H1 (cell line): ENCODE data around the gene PDE5A. TPM values are rescaled to one million over a fixed set of nuclear protein-coding genes. Genes with fewer than 3 reads are reported as not detected.

Experiments used
- CTCF ChIA-PET: fragments of 300-600 bp; sonication (Branson Sonifier 250); formaldehyde crosslinking; loops from one replicate; lab custom pipeline; 2021; ENCODE audit not compliant: partially characterized antibody; lab: Charles Lee
- POLR2A ChIA-PET: fragments of 300-600 bp; sonication (Branson Sonifier 250); formaldehyde crosslinking; loops from one replicate; lab custom pipeline; 2021; ENCODE audit warnings: inconsistent platforms; ENCODE audit not compliant: partially characterized antibody; lab: Charles Lee
- DNase-seq, 2 experiments: peaks; one replicate each; pipeline versions ENCODE4 v3.0.0 to v3.0.0-alpha.2; 2010 to 2022; ENCODE audit warnings: low spot score in 2 of 2, low read depth in 1 of 2, mixed read lengths in 1 of 2
- FAIRE-seq: peaks from 2 replicates; lab custom pipeline; 2011; peaks lifted over from hg19 to GRCh38; lab: Jason Lieb, UNC
- H2AFZ ChIP-seq: 2 replicates; pipeline ENCODE4 v1.8.1; 2012; ENCODE audit warnings: low read length, inconsistent platforms
- H2AK5ac ChIP-seq: 2 replicates; pipeline ENCODE4 v1.6.1; 2013; ENCODE audit warnings: low read depth, low read length
- H2BK120ac ChIP-seq: replicated peaks from 2 replicates; pipeline ENCODE3; 2013; ENCODE audit warnings: low read depth, low read length, inconsistent platforms
- H2BK12ac ChIP-seq: 2 replicates; pipeline ENCODE4 v1.6.1; 2013; ENCODE audit warnings: low read depth, low read length
- H2BK15ac ChIP-seq: 2 replicates; pipeline ENCODE4 v1.6.1; 2013; ENCODE audit warnings: low read length
- H2BK20ac ChIP-seq: 2 replicates; pipeline ENCODE4 v1.6.1; 2013; ENCODE audit warnings: low read length
- H2BK5ac ChIP-seq: 2 replicates; pipeline ENCODE4 v1.6.1; 2013; ENCODE audit warnings: low read depth, low read length
- H3K14ac ChIP-seq: 2 replicates; pipeline ENCODE4 v1.6.1; 2013; ENCODE audit warnings: inconsistent platforms; ENCODE audit not compliant: insufficient read length
- H3K18ac ChIP-seq: 2 replicates; pipeline ENCODE4 v1.6.1; 2013; ENCODE audit warnings: low read length; ENCODE audit errors: extremely low read depth
- H3K23ac ChIP-seq: 2 replicates; pipeline ENCODE4 v1.6.1; 2013; ENCODE audit warnings: inconsistent platforms; ENCODE audit not compliant: insufficient read length
- H3K23me2 ChIP-seq: 2 replicates; pipeline ENCODE4 v1.6.1; 2013; ENCODE audit warnings: low read depth, low read length
- H3K27ac ChIP-seq: 2 replicates; pipeline ENCODE4 v1.6.1; 2011; ENCODE audit warnings: low read depth, low read length, inconsistent platforms
- H3K27me3 ChIP-seq, 4 experiments: replicated peaks in 1 of 4; 1 replicate in 1 of 4; 2 replicates in 3 of 4; pipeline versions ENCODE4 v1.6.1 to v1.8.1; 2011 to 2013; ENCODE audit warnings: low read length in 3 of 4, mild to moderate bottlenecking in 3 of 4, inconsistent platforms in 2 of 4, mixed read lengths in 2 of 4, moderate library complexity in 1 of 4; ENCODE audit not compliant: control insufficient read depth in 3 of 4, insufficient read depth in 3 of 4; ENCODE audit errors: extremely low read depth in 1 of 4
- H3K36me3 ChIP-seq, 4 experiments: 2 replicates each; pipeline versions ENCODE4 v1.6.1 to v1.8.1; 2011 to 2013; ENCODE audit warnings: mild to moderate bottlenecking in 4 of 4, low read length in 3 of 4, moderate library complexity in 2 of 4, control low read depth in 1 of 4, inconsistent platforms in 1 of 4; ENCODE audit not compliant: insufficient read depth in 4 of 4, control insufficient read depth in 2 of 4
- H3K4ac ChIP-seq: replicated peaks from 2 replicates; pipeline ENCODE3; 2013; ENCODE audit warnings: low read length, low read depth, mixed read lengths, inconsistent platforms; ENCODE audit not compliant: insufficient read length
- H3K4me1 ChIP-seq, 4 experiments: replicated peaks in 1 of 4; 1 replicate in 1 of 4; 2 replicates in 3 of 4; pipeline versions ENCODE4 v1.6.1 to v1.8.1; 2011 to 2013; ENCODE audit warnings: low read length in 3 of 4, inconsistent platforms in 2 of 4, mixed read lengths in 1 of 4; ENCODE audit not compliant: insufficient read depth in 4 of 4, control insufficient read depth in 3 of 4
- H3K4me2 ChIP-seq, 2 experiments: 2 replicates each; pipeline versions ENCODE4 v1.6.1 to v1.8.1; 2011 to 2013; ENCODE audit warnings: low read depth in 2 of 2, low read length in 2 of 2, control low read depth in 1 of 2, inconsistent platforms in 1 of 2, mild to moderate bottlenecking in 1 of 2; ENCODE audit not compliant: insufficient read depth in 1 of 2
- H3K4me3 ChIP-seq, 4 experiments: fragments of 200-600, 300-600 bp in 1 of 4; sonication (generic), shearing (Covaris generic), sonication (Bioruptor Twin) in 1 of 4; 2 replicates each; pipeline versions ENCODE4 v1.5.1 to v1.8.1; 2011 to 2016; ENCODE audit warnings: low read length in 4 of 4, low read depth in 3 of 4, control low read depth in 2 of 4, inconsistent platforms in 2 of 4, mild to moderate bottlenecking in 2 of 4, mixed read lengths in 1 of 4, moderate library complexity in 1 of 4; ENCODE audit not compliant: insufficient read depth in 2 of 4; ENCODE audit errors: extremely low read depth in 1 of 4
- H3K56ac ChIP-seq: replicated peaks from 2 replicates; pipeline ENCODE3; 2013; ENCODE audit warnings: low read depth, mild to moderate bottlenecking, mixed read lengths, low read length, inconsistent platforms; ENCODE audit not compliant: insufficient read length
- H3K79me1 ChIP-seq: 2 replicates; pipeline ENCODE4 v1.6.1; 2013; ENCODE audit warnings: low read depth, low read length, control low read depth
- H3K79me2 ChIP-seq, 2 experiments: 2 replicates each; pipeline versions ENCODE4 v1.6.1 to v1.8.1; 2012 to 2013; ENCODE audit warnings: low read length in 2 of 2, mild to moderate bottlenecking in 2 of 2, inconsistent platforms in 1 of 2; ENCODE audit not compliant: insufficient read depth in 2 of 2, control insufficient read depth in 1 of 2
- H3K9ac ChIP-seq, 4 experiments: replicated peaks in 1 of 4; 1 replicate in 1 of 4; 2 replicates in 3 of 4; pipeline versions ENCODE4 v1.6.1 to v1.8.1; 2011 to 2013; ENCODE audit warnings: low read depth in 3 of 4, low read length in 3 of 4, control low read depth in 2 of 4, mild to moderate bottlenecking in 2 of 4, moderate library complexity in 2 of 4, inconsistent platforms in 1 of 4; ENCODE audit errors: extremely low read depth in 1 of 4
- H3K9me3 ChIP-seq, 2 experiments: 2 replicates each; pipeline versions ENCODE4 v1.6.1 to v1.8.1; 2012 to 2013; ENCODE audit warnings: mild to moderate bottlenecking in 2 of 2, moderate library complexity in 2 of 2, control low read depth in 1 of 2, inconsistent platforms in 1 of 2, low read depth in 1 of 2, low read length in 1 of 2, mixed read lengths in 1 of 2; ENCODE audit not compliant: insufficient read depth in 2 of 2
- H4K20me1 ChIP-seq, 2 experiments: replicated peaks in 1 of 2; 2 replicates each; pipeline versions ENCODE3 to v1.8.1; 2011 to 2013; ENCODE audit warnings: inconsistent platforms in 2 of 2, low read length in 2 of 2, mild to moderate bottlenecking in 1 of 2; ENCODE audit not compliant: insufficient read depth in 2 of 2, control insufficient read depth in 1 of 2
- H4K5ac ChIP-seq: 2 replicates; pipeline ENCODE4 v1.6.1; 2013; ENCODE audit warnings: low read length, low read depth, mixed read lengths, inconsistent platforms; ENCODE audit not compliant: insufficient read length
- H4K8ac ChIP-seq: 2 replicates; pipeline ENCODE4 v1.8.0; 2013; ENCODE audit warnings: mild to moderate bottlenecking, moderate library complexity, low read length, inconsistent platforms; ENCODE audit not compliant: insufficient read depth; ENCODE audit errors: extremely low read depth
- H4K91ac ChIP-seq: replicated peaks from 2 replicates; pipeline ENCODE3; 2013; ENCODE audit warnings: low read length, mixed read lengths, inconsistent platforms; ENCODE audit not compliant: insufficient read length
- CBX8 ChIP-seq: fragments of 300-800, 300-1000 bp; sonication (generic); IDR thresholded peaks from 2 replicates; pipeline ENCODE4 v1.7.1; 2016; ENCODE audit warnings: low read depth, low read length, borderline replicate concordance
- CHD1 ChIP-seq: IDR thresholded peaks from 2 replicates; pipeline ENCODE4 v1.6.1; 2012; ENCODE audit warnings: low read depth, low read length, improper control_type of control experiment
- CREB1 ChIP-seq: IDR thresholded peaks from 2 replicates; pipeline ENCODE4 v1.6.1; 2012; ENCODE audit warnings: inconsistent platforms
- EGR1 ChIP-seq: IDR thresholded peaks from 2 replicates; pipeline ENCODE4 v1.6.1; 2011; ENCODE audit warnings: low read depth, low read length, borderline replicate concordance
- JUN ChIP-seq: IDR thresholded peaks from 2 replicates; pipeline ENCODE4 v1.6.1; 2011; ENCODE audit warnings: low read depth, mild to moderate bottlenecking, improper control_type of control experiment, low read length
- RBBP5 ChIP-seq: IDR thresholded peaks from 2 replicates; pipeline ENCODE4 v1.7.1; 2012; ENCODE audit warnings: low read depth, mild to moderate bottlenecking, inconsistent platforms, low read length, moderate library complexity, borderline replicate concordance
- SAP30 ChIP-seq: fragments of 300-600 bp; sonication (generic); IDR thresholded peaks from 2 replicates; pipeline ENCODE4 v1.7.1; 2012; ENCODE audit warnings: low read length, moderate library complexity, mild to moderate bottlenecking, inconsistent platforms; ENCODE audit not compliant: insufficient read depth, insufficient replicate concordance
- TBP ChIP-seq: IDR thresholded peaks from 2 replicates; pipeline ENCODE4 v1.6.1; 2011; ENCODE audit warnings: low read depth, low read length, improper control_type of control experiment
- YY1 ChIP-seq: IDR thresholded peaks from 2 replicates; pipeline ENCODE4 v1.6.1; 2011; ENCODE audit warnings: low read depth, mild to moderate bottlenecking, low read length
- WGBS, 2 experiments: shearing (Covaris generic) in 1 of 2; methylation state at CpG; one replicate each; pipeline versions ENCODE4 v1.1.6 to v1.1.7; 2013 to 2015; ENCODE audit warnings: low lambda C conversion rate in 2 of 2, mixed read lengths in 2 of 2, inconsistent platforms in 1 of 2, low coverage in 1 of 2, missing lambda C conversion rate in 1 of 2; ENCODE audit not compliant: insufficient replicate concordance in 2 of 2, insufficient coverage in 1 of 2, insufficient read length in 1 of 2; ENCODE audit errors: extremely low coverage in 1 of 2, missing lambda C conversion rate in 1 of 2; 5-methylcytosine and 5-hydroxymethylcytosine counted together
- polyA plus RNA-seq, 7 experiments: library from polyadenylated mRNA; depleted of rRNA in 3 of 7; stranded (reverse) in 5 of 7; unstranded in 2 of 7; fragments of >200 nt in 5 of 7; fragments of 200-250 nt in 2 of 7; gene quantifications; 1 replicate in 5 of 7; 2 replicates in 1 of 7; 4 replicates in 1 of 7; pipeline versions ENCODE4 v1.2.1 to v1.2.3, GENCODE V29; 2011 to 2013; ENCODE audit warnings: missing spikeins in 2 of 7, mixed read lengths in 2 of 7
- total RNA-seq: library from RNA; stranded (reverse); fragmentation: NEBNext Ultra II Directional; extraction: Animal tissue kit (Norgen Biotek cat#: 25700); gene quantifications from 2 replicates; pipeline ENCODE4 v1.2.1, GENCODE V29; 2021
- TF ChIP-seq, protein P1 (sequence below): IDR thresholded peaks from 2 replicates; pipeline ENCODE4 v1.6.1; 2012; ENCODE audit warnings: inconsistent platforms
- TF ChIP-seq, protein P2 (sequence below): IDR thresholded peaks from 2 replicates; pipeline ENCODE4 v1.6.1; 2011; ENCODE audit warnings: low read length, improper control_type of control experiment

Gene PDE5A
- total and polyA plus RNA-seq, 2 of the 8 experiments (the other 6 are each of a cell fraction or from before 2014, with no cell fraction given), result 5.6 to 32.4 TPM

DNA sequence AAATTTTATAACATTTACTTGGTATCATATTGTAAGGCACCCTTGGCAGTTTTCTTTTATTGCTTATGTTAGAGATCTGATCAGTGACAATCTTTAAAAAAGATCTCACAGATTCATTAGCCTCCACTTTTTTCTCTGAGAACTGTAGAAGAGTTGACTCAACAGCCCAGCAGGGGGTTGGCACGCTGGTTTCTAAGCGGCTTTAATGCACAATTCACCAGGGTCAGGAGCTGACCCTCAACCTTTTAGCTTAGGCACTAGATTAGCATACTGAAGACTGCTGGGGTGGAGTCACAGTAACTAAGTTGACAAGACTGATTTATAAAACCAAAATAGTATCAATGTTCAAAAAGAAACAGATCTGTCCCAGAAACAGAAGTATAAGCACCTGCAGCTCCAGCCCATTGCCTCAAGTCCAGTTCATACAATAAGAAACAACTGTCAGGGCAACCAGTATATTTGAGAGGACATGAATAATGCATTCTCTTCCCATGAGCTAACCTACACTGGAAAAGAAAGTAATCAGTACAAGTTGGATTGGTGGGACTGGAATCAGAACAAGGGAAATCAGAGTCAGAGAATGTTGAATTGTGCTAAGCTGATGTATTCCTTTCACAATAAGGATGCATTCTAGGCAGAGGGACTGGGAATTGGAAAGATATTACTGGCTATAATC is 77.6 kb downstream of the PDE5A start:
- Histone ChIP-seq H4K91ac (no peak overlapping the region), H3K18ac (no peak overlapping the region), H2AK5ac (no peak overlapping the region), H3K4me2 (no peak overlapping the region), H3K4ac (no peak overlapping the region), H3K4me1 (peaks cover 0 to 5% (median 1%) of the 10 kb centered on the region in 4 experiments; a peak in 2 of 7 replicates), H4K20me1 (no peaks in the 10 kb centered on the region), H2BK5ac (no peak overlapping the region), H2BK20ac (no peak overlapping the region), H2AFZ (no peak overlapping the region), H3K14ac (no peak overlapping the region), H3K56ac (no peak overlapping the region), H4K5ac (no peak overlapping the region), H3K23me2 (no peaks in the 10 kb centered on the region), H3K27me3 (peaks cover 0 to 1% (median 0%) of the 10 kb centered on the region in 4 experiments; a peak in 1 of 7 replicates), H3K79me1 (no peaks in the 10 kb centered on the region), H3K23ac (no peak overlapping the region), H2BK120ac (no peak overlapping the region), H4K8ac (no peak overlapping the region), H3K9ac (no peak overlapping the region), H2BK12ac (no peak overlapping the region), H3K36me3 (peaks cover 0 to 3% (median 0%) of the 10 kb centered on the region in 4 experiments; a peak in 1 of 8 replicates), H2BK15ac (no peak overlapping the region), H3K9me3 (no peaks in the 10 kb centered on the region), H3K79me2 (no peaks in the 10 kb centered on the region), H3K4me3 (no peak overlapping the region), H3K27ac (no peak overlapping the region)
- ChIA-PET POLR2A (no interaction called here), CTCF (interaction anchor here (0.5 to 1.2 kb wide), 2 partner anchors 234 to 257 kb away, joined by 3 to 4 read pairs; no protein-coding TSS in a partner anchor)
- no peak for FAIRE-seq
- no peak for DNase-seq
- 58% methylated on average over 2 of the region's 2 CpGs; no CpG with 5 or more reads in 1 of the 2 experiments for WGBS, 2 experiments
- TF ChIP-seq RBBP5, result no peak
- TF ChIP-seq TBP, result no peak
- TF ChIP-seq, protein P1, sequence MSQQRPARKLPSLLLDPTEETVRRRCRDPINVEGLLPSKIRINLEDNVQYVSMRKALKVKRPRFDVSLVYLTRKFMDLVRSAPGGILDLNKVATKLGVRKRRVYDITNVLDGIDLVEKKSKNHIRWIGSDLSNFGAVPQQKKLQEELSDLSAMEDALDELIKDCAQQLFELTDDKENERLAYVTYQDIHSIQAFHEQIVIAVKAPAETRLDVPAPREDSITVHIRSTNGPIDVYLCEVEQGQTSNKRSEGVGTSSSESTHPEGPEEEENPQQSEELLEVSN, result no peak
- TF ChIP-seq CREB1, result no peak
- no peak for TF ChIP-seq EGR1
- TF ChIP-seq, protein P2, sequence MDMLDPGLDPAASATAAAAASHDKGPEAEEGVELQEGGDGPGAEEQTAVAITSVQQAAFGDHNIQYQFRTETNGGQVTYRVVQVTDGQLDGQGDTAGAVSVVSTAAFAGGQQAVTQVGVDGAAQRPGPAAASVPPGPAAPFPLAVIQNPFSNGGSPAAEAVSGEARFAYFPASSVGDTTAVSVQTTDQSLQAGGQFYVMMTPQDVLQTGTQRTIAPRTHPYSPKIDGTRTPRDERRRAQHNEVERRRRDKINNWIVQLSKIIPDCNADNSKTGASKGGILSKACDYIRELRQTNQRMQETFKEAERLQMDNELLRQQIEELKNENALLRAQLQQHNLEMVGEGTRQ, result no peak
- TF ChIP-seq YY1, result no peak
- TF ChIP-seq CHD1, result no peak
- TF ChIP-seq JUN, result no peak
- TF ChIP-seq CBX8, result no peak
- TF ChIP-seq SAP30, result no peak
